Vagina (tissue), 2 donors: ENCODE results near the gene TRMT11.
"Not testable (repeated sequence)": the region's sequence is repeated elsewhere in the genome, so short reads cannot be mapped to it uniquely, and the experiment has no call there.

Experiments used
- CTCF ChIP-seq, 3 experiments: fragments of 450-650 bp in 2 of 3; fragments of 200-600 bp in 1 of 3; sonication (generic) in 1 of 3; IDR thresholded peaks; one replicate each; pipeline ENCODE4 v1.5.1; 2017 to 2019; ENCODE audit warnings: antibody characterized with exemption in 3 of 3, mild to moderate bottlenecking in 2 of 3, moderate library complexity in 2 of 3
- POLR2A ChIP-seq, 2 donors: fragments of 450-650 bp; IDR thresholded peaks; one replicate each; pipeline ENCODE4 v1.6.1; 2017; ENCODE audit warnings: antibody characterized with exemption in 2 of 2, mild to moderate bottlenecking in 2 of 2, moderate library complexity in 2 of 2
- POLR2AphosphoS5 ChIP-seq, 2 donors: sonication (generic); formaldehyde crosslinking; IDR thresholded peaks; one replicate each; pipeline ENCODE4 v1.9.0; 2017; ENCODE audit warnings: antibody characterized with exemption in 2 of 2, mild to moderate bottlenecking in 2 of 2, low read depth in 1 of 2; ENCODE audit not compliant: insufficient read depth in 1 of 2

GRCh38 chr6:126058085-126058484 is 71.7 kb downstream of the TRMT11 start:
- TF ChIP-seq CTCF (IDR thresholded peaks at IDR 0.05); POLR2A (IDR thresholded peaks at IDR 0.05); POLR2AphosphoS5 (IDR thresholded peaks at IDR 0.05; ENCODE audit: insufficient read depth in 1 of 2, low read depth in 1 of 2): not testable (repeated sequence)
